ENCODE data around the gene MITF.
"Not testable (repeated sequence)": the region's sequence is repeated elsewhere in the genome, so short reads cannot be mapped to it uniquely, and the experiment has no call there.

Gene MITF

DNA sequence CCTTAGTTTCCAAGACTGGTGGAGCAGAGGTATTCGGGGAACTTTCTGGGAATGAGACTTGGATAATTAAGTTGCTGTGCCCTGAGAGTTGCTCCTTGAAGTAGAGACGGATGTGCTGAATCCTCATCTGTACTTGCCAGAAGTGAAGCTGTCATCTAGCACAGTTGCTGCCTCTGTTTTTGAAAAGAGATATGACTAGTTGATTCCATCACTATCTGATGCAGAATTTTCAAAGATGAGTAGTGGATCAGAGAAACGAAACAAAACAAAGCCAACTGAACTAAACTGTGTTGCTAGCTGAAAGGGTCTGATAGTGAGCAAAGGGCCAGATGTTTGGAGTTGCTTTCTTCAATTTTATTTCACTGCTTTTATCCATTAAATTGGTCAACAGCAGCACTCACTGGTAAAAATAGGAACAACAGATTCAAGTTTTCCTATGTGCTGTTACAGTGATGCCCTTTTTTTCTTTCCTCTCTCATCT is 52.7 kb downstream of the MITF start:
- no peak for DNase-seq

DNA sequence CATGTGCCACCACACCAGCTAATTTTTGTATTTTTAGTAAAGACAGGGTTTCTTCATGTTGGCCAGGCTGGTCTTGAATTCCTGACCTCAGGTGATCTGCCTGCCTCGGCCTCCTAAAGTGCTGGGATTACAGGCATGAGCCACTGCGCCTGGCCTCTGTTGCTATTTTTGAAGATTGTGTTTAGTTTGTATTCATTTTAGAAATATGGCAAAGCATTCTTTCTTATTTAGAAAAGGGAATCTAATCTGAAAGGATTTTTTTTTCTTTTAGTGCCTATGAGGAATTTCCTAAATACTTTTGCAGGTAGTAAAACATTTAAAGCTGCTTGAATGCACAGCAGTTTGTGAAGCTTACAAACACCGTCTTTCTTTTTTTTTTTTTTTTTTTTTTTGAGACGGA is 56.9 kb downstream of the MITF start:
- not testable (repeated sequence) for DNase-seq

DNA sequence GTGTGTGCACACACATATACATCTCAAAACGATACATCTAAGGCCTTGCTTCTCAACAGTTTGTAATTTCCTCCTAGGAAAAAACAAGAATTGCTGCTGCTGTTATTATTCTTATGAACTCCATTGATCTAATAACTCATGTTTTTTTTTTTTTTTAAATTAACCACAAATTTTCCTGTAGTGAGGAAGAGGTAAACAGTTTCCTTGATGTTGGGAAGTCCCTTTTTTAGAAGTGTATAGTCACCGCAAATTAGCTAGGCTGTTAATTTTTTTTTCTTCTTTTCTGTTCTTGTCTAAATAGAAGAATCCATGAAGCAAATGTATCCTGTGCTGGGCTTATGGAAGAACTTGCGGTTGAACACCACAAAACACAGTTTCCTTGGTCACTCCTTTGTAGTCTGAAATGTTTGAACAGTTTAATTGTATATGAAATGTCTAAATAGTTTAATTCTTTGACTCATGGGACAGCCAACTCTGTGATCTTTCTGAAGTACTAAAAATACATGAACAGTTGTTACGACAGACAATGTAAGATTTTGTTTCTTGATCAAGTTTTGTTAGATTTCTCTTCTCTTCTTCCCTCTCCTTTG is 64.5 kb downstream of the MITF start:
- no peak for DNase-seq

DNA sequence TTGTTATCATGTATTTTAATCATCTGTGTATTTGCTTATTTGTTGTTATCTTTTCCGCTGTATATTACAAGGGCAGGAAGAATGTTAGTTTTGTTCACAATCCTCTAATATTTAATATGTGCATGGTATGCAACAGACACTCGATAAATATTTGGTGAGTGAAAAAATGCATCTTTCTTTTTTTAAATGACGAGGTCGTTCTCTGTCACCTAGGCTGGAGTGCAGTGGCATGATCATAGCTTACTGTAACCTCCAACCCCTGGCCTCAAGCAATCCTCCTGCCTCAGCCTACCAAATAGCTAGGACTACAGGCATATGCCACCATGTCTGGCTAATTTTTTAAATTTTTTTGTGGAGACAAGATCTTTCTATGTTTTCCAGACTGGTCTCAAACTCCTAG is 66.2 kb downstream of the MITF start:
- DNase-seq, result no peak

DNA sequence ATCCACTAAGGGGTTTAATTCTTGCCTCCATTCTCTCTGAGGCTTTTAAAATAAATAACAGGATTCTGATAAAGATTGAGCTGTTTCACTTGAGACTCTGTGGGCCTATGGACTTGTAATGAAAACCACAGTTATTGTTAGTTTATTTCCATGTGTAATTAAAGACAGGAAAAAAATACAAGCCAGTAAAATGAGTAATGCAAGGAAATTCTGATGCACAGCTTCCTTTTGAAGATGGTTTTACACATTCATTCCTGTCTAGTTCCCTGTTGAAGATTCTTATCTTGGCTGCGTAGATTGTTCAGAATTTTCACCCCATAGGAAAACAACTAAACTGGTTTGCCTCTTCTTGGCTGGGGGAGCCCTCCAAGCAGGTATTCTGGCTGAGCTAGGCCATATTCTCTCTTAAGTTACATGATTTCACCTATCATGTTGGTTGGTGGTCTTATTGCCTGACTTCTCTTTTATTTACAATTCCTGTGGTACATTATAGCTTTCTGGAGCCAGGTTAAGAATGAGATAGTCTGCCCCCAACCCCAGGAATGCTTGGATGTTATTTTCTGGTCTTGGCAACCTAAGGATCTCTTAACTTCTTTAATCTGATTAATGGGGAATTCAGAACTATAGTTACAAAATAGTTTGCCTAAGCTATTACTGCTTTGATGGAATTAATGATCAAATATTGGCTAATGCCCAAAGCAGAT is 67.6 kb downstream of the MITF start:
- no peak for DNase-seq

DNA sequence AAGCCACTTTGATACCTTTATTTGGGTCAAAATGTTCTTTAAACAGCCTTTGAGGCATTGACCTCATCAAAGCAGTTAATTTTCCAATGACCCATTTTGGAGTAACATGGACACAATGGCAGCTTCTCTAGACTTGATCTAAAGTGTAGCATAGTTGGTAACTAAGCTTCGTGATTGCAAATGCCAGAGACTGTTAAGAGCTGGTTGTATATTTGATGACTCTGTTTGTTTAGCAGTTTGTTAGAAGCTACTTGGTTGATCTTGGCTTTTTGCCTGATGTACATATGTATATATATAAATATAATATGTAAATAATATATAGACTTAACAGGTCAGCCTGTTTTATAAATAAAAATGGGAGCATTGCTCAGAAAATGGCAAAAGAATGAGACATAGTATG is 68.4 kb downstream of the MITF start:
- no peak for DNase-seq

DNA sequence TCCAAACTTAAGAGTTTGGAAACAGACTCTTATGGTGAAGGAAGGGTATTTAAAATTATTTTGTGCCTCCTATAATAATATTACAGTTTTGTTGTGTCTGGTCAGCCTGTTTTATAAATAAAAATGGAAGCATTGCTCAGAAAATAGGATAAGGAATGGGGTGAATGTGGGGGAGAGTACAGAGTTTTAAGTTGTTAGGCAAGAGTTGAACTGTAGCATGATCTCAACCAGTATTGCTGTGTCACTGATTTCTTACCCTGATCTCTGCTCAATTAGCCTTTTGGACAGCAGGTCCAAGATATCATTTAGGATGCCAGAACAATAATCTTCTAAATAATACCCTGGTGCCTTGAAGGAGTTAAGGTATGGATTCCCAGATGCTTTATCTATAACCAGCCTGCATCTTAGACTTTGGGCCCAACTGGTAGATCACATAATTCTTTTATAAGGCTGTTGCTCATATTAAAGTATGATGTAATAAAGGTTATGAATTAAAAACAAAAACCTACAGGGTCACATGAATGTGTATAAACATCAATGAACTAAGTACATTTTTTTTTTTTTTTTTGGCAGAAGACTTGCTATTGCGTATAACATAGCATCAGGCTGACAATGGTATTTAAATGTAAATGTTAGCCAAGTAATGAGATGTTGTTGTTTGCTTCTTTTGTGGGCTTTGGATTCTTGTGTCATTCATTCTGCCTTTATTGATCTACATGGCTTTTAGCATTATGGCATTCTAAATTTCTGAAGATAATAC is 70.0 kb downstream of the MITF start:
- no peak for DNase-seq

DNA sequence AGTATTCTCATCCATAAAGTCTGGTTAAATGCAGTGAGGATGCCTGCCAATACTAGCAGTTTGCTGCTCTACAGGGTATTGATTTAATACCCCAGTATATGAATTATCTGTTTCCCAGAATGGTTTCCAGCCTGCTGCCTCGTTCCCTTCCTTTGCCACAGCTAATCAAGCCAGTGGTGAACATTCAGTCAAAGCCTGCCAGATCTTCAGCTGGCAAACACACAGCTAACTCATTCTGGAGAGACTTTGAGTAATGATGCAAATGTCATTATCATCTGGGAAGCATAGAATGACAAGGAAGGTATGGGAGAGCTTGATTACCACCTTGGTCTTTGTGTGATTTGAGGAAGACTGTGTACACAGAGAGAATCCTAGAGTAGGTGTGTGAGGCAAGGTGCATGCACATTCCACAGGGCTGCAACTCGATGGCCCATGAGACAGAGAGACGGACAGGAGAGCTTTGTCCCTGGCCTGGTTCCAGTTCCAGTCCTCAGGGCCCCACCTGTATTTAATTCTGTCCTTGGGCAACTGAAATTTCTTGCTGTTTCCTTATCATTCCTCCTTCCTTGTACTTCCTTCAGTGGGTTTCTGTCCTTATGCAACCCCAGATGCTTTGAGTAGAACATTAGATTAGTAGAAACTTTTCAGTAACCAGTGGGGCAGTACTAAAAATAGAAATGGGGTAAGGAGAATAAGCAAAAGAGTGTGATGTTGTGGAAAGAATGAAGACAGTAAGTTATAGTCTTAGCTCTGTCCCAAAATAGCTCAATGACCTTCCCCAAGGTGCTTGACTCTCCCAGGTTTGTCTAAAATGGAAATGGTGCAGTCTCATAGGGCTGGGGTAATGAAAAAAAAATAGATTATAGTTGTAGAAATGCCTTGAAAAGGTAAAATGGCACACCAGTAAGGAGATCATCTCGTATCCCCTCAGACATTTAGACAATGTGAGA is 72.5 kb downstream of the MITF start:
- no peak for DNase-seq

DNA sequence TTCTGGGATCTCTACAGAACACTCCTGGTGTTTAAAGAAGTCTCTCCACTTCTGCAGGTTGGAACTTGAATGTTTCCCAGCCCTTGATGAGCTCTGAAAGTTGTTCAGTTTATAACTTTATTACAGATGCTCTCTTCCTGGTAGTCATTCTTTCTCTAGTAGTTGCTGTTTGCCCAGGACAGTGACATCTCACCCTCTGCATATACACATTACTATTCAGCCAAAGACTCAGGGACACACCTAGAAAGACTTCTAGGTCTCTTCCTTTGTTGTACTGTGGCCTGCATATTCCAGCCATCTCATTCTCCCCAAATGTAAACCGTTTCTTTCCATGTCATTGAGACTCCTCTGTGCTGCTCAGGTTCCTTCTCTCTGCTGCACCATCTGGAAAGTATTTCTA is 76.7 kb downstream of the MITF start:
- no peak for DNase-seq

DNA sequence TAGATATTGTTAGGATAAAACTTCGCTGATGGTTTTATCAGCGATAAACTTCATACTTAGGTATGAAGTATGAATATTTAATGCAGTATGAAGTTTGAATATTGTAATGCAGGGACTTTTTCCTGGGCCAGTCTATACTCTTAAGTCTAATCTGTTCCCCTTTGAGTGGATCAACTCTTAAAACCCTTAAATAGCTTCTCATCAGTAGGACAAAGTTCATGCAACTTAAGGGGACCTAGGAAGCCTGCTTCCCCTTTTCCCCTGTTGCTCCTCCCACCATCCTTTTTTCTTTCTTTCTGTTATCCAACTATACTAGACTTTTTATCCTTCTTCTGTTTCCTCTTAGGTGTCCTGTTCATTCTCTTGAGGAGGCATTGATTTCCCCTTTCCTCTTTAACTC is 78.7 kb downstream of the MITF start:
- no peak for DNase-seq

DNA sequence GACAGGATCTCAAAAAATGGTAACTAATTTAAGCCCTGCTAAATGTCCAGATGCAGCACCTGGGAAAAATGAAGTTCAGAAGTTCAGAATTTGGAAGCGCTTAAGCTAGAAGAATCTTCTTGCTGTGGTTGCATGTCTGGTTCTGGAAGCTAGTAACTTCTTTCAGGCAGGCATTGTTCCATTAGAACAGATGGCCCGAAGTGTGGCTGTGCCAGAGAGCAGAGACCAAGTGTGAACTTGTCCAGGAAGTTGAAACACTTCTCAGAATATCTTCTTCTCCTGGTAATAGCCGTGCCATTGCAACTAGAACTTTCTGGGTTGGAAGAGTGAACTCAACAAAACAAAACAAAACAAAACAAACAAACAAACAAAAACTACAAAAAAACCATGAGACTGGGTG is 80.0 kb downstream of the MITF start:
- no peak for DNase-seq

DNA sequence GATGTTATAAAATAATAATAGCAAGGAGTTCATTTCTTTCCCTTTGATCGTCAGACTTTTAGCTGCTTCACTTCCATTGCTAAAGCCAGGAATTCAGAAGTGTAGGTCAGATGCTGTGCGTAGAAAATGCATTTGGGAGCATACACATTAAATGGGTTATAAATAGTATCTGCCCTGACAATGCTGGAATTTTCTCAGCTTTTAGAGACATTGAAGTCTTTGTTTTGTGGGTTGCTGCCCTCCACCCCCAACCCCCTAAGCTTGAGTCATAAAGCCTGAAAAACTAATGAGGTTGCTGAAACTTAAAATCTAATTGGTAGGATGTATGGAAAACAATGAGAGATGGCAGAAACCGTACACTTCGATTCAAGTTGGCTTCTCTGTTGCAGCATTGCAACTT is 81.9 kb downstream of the MITF start:
- DNase-seq, result no peak

DNA sequence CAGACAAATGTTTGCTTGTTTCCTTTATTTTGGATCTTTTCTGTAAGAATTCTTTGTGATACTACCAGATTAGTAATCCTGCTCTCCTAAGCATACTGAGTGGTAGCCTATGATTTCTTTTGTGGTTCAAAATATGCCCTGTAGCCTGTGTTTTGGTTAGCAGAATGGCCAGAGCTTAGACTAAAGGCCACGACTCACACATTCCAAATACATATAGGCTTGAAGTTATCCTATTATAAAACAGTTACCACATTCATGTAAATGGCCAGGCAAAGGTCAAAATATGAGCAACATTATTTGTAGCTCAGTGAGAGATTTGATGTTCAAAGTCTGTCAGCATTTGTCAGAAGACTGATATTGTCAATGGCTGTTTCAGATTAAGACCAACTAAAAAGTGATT is 84.5 kb downstream of the MITF start:
- no peak for DNase-seq

DNA sequence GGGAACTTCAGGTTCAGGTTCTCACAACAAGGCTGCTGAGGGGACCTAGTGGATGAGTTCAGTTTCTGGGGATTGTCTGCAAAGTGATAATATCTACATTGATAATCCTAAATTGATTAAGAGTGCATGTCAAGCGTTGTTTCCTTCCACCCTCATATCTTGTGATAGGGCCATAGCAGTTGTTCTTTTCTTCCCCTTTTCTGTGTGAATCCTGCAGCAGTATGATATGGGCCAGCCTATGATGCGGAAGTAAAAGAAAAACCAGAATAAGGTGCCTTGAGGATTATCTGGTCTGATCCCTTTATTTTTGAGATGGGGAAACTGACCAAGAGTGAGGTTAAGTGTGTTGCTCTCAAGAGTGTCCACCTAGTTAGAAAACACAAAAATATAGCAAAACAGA is 86.2 kb downstream of the MITF start:
- DNase-seq, result no peak

DNA sequence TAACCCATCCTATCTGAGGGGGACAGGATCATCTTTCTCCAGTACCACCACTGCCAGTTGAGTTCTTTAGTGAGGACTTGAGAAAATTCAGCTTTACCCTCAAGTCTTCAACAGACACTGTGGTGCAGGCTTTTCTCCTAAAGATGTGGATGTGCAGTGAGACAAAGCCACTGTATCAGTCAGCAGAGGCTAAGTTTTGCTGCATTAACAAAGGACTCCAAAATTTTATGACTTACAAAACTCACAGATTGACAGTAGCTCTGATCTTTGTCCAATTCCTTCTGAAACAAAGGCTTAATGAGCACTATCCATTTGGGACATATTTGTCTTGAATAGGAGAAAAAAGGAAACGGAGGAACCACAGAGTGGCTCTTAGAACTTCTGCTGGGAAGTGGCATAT is 87.9 kb downstream of the MITF start:
- DNase-seq, result no peak

DNA sequence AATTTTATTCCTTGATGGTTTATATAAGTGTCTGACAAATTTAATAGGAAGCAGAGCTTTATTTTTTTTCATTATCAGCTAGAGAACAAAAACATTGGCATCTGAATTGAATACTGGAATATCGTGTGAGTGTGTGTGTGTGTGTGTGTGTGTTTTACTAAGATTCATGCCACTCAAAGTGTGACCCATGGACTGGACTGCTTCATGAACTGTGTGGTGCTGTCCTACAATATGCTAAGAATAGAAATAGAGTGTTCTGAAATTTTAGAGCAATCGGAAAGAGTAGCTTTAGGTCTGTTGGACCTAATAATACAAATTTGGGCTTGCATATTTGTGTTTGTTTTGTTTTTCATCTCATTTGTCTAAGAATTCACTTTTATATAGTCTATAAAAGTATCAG is 89.6 kb downstream of the MITF start:
- DNase-seq, result no peak

DNA sequence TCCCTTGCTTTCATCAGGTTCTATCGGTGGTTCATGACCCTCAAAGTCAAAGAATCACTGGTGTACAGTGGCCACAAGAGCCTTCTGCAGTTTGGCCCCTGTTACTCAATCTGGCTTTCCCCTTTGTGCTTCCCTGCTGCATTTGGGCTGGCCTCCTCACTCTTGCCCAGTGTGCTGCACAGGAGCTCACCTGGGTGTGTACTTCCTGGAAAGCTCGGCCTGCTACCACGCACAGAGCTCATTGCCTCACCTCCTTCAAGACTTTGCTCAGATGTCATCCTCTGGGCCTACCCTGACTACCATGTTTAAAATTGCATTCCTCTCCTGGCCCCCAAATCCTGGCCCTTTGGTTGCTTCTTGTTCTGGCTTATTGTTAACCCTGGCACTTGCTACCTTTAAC is 90.9 kb downstream of the MITF start:
- no peak for DNase-seq

DNA sequence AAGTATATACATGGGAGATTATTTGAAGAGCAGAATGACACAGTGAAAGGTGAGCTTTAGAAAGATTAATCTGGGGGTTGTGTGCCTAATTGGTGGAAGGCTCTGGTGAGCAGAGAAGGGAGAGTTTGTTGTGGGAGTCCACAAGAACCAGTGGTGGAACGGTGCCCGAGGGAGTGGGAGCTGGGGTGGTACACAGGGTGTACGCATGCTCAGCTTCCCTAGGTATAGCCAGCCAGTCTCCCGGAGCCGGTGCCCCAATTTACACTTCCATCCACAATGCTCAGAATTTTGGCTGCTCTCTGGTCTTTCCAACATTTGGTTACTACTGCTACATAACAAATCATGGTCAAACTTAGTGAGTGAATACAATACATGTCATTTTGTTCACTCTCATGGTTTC is 92.5 kb downstream of the MITF start:
- no peak for DNase-seq

DNA sequence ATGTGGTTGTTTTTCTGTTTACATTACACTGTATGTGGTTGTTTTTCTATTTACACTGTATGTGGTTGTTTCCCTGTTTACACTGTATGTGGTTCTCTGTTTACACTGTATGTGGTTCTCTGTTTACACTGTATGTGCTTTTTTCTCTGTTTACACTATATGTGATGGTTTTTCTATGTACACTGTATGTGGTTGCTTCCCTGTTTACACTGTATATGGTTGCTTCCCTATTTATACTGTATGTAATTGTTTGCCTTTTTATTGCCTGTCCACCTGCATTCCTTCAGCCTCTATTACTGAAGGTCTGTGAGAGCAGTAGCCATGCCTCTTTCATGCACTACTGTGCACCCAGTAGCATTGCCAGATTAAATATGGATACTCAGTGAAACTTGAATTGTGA is 94.3 kb downstream of the MITF start:
- no peak for DNase-seq

DNA sequence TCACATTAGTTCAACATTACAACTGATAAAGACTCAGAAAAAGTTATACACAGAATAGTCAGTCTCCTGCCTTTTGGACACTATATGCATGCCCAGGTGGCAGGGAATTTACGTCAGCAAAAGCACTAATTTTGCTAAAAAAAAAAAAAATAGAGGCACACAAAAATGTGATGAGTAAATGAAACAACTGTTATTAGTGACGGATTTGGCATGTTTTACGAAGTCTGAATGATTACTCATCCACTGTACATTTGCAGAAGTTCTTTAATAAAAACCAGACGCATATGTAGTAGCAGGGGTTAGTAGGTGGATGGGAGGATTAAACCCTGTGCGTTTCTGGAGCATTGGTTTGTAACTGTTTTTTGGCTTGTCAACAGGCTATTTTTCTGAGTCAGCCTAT is 99.0 kb downstream of the MITF start:
- no peak for DNase-seq

DNA sequence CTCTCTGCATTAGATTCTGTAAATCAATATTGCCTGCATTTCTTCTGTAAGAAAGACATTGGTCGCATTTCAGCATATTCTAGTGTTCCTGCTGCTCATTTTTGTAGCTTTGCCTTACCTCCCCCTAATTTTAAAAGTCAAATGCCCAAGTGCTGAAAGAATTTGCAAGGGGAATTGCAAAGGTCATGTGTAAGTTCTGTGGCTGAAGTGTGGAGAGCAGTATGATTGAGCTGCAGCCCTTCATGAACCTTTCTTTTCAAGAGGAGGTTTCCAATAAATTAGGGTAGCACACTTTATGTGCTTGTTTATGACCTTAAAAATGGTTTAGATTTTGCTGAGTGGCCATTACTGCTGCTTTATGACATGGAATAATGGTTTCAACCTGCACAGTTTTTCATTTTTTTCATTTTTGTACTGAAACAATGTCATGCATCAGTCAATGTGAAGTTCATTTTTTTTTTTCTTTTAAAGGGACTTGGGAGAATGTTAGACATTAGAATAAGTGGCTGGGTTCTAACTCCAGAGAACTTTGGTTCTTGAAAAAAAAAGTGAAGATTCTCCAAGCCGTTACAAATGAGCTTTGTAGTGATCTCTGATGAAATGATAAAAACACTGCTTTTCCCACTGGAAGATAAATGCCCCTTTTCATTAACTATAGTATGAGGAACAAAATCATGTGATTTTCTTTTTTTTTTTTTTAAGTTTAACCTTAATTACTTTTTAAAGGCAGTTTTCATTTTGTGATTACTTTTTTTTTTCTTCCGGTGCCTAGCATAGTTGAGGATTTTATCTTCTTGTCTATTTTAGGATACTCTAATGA is 99.6 kb downstream of the MITF start:
- DNase-seq, result no peak

DNA sequence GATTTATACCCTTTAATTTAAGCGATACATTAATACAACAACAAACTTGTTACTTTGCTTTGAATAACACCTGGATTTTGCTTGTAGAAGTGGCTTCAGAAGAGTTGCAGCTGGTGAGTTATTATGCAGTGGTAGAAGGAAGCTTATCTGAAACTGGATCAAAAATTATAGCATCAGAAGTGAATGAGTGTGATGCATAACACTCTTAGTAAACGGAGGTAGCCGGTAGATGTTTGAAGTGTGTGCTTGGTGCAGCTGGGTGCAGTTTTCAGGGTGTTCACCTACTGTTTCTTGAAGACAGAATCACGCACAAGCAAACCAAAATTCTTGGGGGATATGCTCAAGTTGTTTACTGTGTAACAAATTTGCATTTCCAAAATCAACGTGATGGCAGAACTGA is 103.1 kb downstream of the MITF start:
- DNase-seq, result no peak
